Measurements from ENCODE around the gene ZNF592.

ZNF592 gene

GRCh38 chr15:84788500-84788899, 40.1 kb downstream of the ZNF592 start:
- TF ChIP-seq, protein P1, sequence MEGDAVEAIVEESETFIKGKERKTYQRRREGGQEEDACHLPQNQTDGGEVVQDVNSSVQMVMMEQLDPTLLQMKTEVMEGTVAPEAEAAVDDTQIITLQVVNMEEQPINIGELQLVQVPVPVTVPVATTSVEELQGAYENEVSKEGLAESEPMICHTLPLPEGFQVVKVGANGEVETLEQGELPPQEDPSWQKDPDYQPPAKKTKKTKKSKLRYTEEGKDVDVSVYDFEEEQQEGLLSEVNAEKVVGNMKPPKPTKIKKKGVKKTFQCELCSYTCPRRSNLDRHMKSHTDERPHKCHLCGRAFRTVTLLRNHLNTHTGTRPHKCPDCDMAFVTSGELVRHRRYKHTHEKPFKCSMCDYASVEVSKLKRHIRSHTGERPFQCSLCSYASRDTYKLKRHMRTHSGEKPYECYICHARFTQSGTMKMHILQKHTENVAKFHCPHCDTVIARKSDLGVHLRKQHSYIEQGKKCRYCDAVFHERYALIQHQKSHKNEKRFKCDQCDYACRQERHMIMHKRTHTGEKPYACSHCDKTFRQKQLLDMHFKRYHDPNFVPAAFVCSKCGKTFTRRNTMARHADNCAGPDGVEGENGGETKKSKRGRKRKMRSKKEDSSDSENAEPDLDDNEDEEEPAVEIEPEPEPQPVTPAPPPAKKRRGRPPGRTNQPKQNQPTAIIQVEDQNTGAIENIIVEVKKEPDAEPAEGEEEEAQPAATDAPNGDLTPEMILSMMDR (IDR thresholded peaks at IDR 0.05) = no peak
- H3K9me3 ChIP-seq = no peaks in the 10 kb centered on the region
- peaks cover 8 to 21% of the 10 kb centered on the region in 2 experiments for H3K4me1 ChIP-seq (ENCODE audit: control insufficient read depth in 1 of 2, insufficient read depth in 1 of 2, low read depth in 1 of 2, low read length in 1 of 2)
- H3K27me3 ChIP-seq = no peaks in the 10 kb centered on the region
- H3K4me3 ChIP-seq (ENCODE audit: low read depth in 1 of 2, low read length in 1 of 2) = no peak overlapping the region
- peaks cover 79% of the 10 kb centered on the region for H3K36me3 ChIP-seq
- H3K27ac ChIP-seq = peak overlapping the region; percentile 46

- TF ChIP-seq, protein P1 (IDR thresholded peaks at IDR 0.05) = no peak
Observed at GRCh38 chr15:84789762-84790161, 41.4 kb downstream of the ZNF592 start.

DNA sequence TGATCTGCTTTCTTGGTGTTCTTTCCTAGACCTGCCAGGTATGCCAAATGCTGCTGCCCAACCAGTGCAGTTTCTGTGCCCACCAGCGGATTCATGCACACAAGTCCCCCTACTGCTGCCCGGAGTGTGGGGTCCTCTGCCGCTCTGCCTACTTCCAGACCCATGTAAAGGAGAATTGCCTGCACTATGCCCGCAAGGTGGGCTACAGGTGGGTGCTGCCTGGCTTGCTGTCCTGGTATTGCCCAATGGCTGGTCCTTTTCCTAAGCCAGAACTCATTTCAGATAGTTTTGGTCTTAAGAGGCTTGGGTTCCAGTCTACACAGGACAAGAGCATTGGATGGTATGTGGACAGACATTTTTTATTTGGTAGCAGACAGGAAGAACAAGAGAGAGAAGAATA, 42.3 kb downstream of the ZNF592 start:
- TF ChIP-seq, protein P1 (IDR thresholded peaks at IDR 0.05) = no peak
- Histone ChIP-seq H3K4me3 (ENCODE audit: low read depth in 1 of 2, low read length in 1 of 2) (no peak overlapping the region), H3K27me3 (no peaks in the 10 kb centered on the region), H3K9me3 (no peaks in the 10 kb centered on the region), H3K27ac (no peak overlapping the region), H3K36me3 (peaks cover 76% of the 10 kb centered on the region), H3K4me1 (ENCODE audit: control insufficient read depth in 1 of 2, insufficient read depth in 1 of 2, low read depth in 1 of 2, low read length in 1 of 2) (peaks cover 8 to 17% of the 10 kb centered on the region in 2 experiments)

More at GRCh38 chr15:84789762-84790161, 41.4 kb downstream of the ZNF592 start:
- H3K27ac ChIP-seq = no peak overlapping the region
- H3K4me3 ChIP-seq (ENCODE audit: low read depth in 1 of 2, low read length in 1 of 2) = no peak overlapping the region
- H3K36me3 ChIP-seq = peaks cover 78% of the 10 kb centered on the region
- H3K27me3 ChIP-seq = no peaks in the 10 kb centered on the region
- H3K4me1 ChIP-seq (ENCODE audit: control insufficient read depth in 1 of 2, insufficient read depth in 1 of 2, low read depth in 1 of 2, low read length in 1 of 2) = peaks cover 8 to 21% of the 10 kb centered on the region in 2 experiments
- H3K9me3 ChIP-seq = no peaks in the 10 kb centered on the region

DNA sequence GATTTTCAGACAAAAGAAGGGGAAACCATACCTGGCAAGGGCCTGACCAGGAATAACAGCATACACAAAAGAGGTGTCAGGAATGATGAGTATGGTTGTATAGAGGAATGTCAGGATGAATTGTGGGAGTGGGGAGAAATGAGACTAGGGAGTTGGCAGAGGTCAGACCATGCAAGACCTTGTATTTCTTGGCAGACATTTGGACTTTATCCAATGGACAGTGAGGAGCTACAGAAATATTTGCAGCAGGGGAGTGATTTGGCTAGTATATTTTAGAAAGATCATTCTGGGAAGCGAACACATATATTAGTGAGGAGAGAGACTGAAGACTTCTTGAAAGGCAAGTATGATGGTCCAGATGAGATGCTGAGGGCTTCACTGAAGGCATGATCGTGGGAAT, 43.4 kb downstream of the ZNF592 start:
- H3K4me1 ChIP-seq (ENCODE audit: control insufficient read depth in 1 of 2, insufficient read depth in 1 of 2, low read depth in 1 of 2, low read length in 1 of 2) = peaks cover 8 to 11% of the 10 kb centered on the region in 2 experiments
- H3K27me3 ChIP-seq = no peaks in the 10 kb centered on the region
- H3K27ac ChIP-seq = peak overlapping the region; percentile 15
- H3K36me3 ChIP-seq = peaks cover 75% of the 10 kb centered on the region
- no peaks in the 10 kb centered on the region for H3K9me3 ChIP-seq
- TF ChIP-seq, protein P1 (IDR thresholded peaks at IDR 0.05) = no peak
- H3K4me3 ChIP-seq (ENCODE audit: low read depth in 1 of 2, low read length in 1 of 2) = no peak overlapping the region

GRCh38 chr15:84793431-84794161, 45.2 kb downstream of the ZNF592 start:
- Histone ChIP-seq H3K36me3 (peaks cover 85% of the 10 kb centered on the region), H3K4me3 (ENCODE audit: low read depth in 1 of 2, low read length in 1 of 2) (no peak overlapping the region), H3K27me3 (no peaks in the 10 kb centered on the region), H3K27ac (peak overlapping the region; percentile 7), H3K4me1 (ENCODE audit: control insufficient read depth in 1 of 2, insufficient read depth in 1 of 2, low read depth in 1 of 2, low read length in 1 of 2) (peaks cover 0 to under 1% of the 10 kb centered on the region in 2 experiments), H3K9me3 (no peaks in the 10 kb centered on the region)
- TF ChIP-seq, protein P1 (IDR thresholded peaks at IDR 0.05) = no peak
